Progenitor cell of endocrine pancreas (in vitro differentiated cells): ENCODE measurements around the gene ITPRIPL2. TPM values are rescaled to one million over a fixed set of nuclear protein-coding genes. Genes with fewer than 3 reads are reported as not detected.

Source experiments
- DNase-seq: peaks from one replicate; pipeline ENCODE4 v3.0.0; 2021; ENCODE audit warnings: low spot score; ENCODE audit not compliant: unreplicated experiment
- H3K27ac Mint-ChIP-seq: 2 replicates; pipeline ENCODE4 v1.8.0; 2021; ENCODE audit warnings: mild to moderate bottlenecking, moderate library complexity, mixed read lengths
- H3K27me3 Mint-ChIP-seq: 2 replicates; pipeline ENCODE4 v1.8.0; 2021; ENCODE audit warnings: mixed read lengths
- H3K36me3 Mint-ChIP-seq: 2 replicates; pipeline ENCODE4 v1.8.0; 2022; ENCODE audit warnings: mixed read lengths; ENCODE audit not compliant: insufficient read depth
- H3K4me1 Mint-ChIP-seq: 2 replicates; pipeline ENCODE4 v1.8.0; 2021; ENCODE audit warnings: low read depth, mixed read lengths
- H3K4me3 Mint-ChIP-seq: 2 replicates; pipeline ENCODE4 v1.8.0; 2021; ENCODE audit warnings: low read depth, mild to moderate bottlenecking, moderate library complexity, mixed read lengths
- H3K9me3 Mint-ChIP-seq: 2 replicates; pipeline ENCODE4 v1.8.0; 2021; ENCODE audit warnings: low read depth, mixed read lengths
- long read RNA-seq: library from polyadenylated mRNA; unstranded; transcript quantifications from one replicate; pipeline ENCODE4 v2.0.0, GENCODE V29; 2020
- total RNA-seq: library from RNA; stranded (reverse); gene quantifications from 2 replicates; pipeline ENCODE4 v1.2.1, GENCODE V29; 2021
- TF ChIP-seq, protein P1 (sequence below): fragments of 200-600 bp; sonication (generic); IDR thresholded peaks from one replicate; pipeline ENCODE4 v1.5.0; 2021; ENCODE audit warnings: antibody characterized with exemption, mild to moderate bottlenecking; ENCODE audit not compliant: unreplicated experiment

ITPRIPL2 gene
- 12.0 and 13.8 TPM in 2 replicates for total RNA-seq
- long read RNA-seq: 0 reads

DNA sequence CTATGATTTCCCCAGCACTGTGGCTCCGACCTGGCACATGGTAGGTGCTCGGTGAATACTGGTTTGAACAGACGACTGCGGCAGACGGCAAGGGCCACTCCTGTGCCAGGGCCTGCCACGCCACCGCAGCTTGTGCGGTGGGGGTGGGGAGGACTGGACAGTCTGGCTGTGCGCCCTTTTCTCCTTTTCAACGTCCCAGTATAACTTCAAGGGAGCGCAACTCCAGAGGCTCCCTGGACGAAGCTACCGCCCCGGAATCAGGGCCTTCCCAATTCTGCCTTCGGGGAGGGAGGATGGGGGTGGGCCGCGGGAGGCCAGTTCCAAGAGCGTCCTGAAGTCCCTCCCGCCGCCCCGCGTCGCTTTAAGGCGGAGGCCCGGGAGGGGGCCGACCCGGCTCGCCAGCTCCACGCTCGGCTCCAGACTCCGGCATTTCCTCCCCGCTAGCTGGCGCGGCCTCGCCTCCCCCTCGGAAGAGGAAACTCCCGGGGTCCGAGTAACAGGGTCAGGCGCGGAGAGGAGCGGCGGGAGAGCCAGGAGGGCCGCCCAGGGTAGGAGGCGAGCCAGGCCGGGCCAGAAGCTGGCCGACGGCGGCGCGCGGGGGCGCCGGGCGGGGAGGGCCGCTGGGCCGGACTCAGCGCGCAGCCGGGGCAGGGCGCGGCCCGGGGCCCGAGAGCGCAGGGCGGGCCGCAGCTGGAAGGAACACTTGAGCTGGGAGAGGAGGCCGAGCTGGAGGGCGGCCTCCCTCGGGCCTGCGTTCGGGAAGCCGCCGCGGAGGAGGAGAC is at the start of gene ITPRIPL2:
Gene ITPRIPL2 (plus strand): TSS at position 388 of the 782 bp plus-strand sequence. CDS start 498 bp downstream, outside the sequence.
- peaks cover 38% of the 10 kb centered on the region for H3K27me3 Mint-ChIP-seq
- no peak within 1 kb of the TSS for H3K27ac Mint-ChIP-seq
- TF ChIP-seq, protein P1, sequence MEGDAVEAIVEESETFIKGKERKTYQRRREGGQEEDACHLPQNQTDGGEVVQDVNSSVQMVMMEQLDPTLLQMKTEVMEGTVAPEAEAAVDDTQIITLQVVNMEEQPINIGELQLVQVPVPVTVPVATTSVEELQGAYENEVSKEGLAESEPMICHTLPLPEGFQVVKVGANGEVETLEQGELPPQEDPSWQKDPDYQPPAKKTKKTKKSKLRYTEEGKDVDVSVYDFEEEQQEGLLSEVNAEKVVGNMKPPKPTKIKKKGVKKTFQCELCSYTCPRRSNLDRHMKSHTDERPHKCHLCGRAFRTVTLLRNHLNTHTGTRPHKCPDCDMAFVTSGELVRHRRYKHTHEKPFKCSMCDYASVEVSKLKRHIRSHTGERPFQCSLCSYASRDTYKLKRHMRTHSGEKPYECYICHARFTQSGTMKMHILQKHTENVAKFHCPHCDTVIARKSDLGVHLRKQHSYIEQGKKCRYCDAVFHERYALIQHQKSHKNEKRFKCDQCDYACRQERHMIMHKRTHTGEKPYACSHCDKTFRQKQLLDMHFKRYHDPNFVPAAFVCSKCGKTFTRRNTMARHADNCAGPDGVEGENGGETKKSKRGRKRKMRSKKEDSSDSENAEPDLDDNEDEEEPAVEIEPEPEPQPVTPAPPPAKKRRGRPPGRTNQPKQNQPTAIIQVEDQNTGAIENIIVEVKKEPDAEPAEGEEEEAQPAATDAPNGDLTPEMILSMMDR: no peak
- H3K4me1 Mint-ChIP-seq: peaks cover 9% of the 10 kb centered on the region
- peak within 1 kb of the TSS; percentile 70 for H3K4me3 Mint-ChIP-seq
- H3K9me3 Mint-ChIP-seq: no peaks in the 10 kb centered on the region
- no peaks in the 10 kb centered on the region for H3K36me3 Mint-ChIP-seq
- peak; percentile 29 for DNase-seq

DNA sequence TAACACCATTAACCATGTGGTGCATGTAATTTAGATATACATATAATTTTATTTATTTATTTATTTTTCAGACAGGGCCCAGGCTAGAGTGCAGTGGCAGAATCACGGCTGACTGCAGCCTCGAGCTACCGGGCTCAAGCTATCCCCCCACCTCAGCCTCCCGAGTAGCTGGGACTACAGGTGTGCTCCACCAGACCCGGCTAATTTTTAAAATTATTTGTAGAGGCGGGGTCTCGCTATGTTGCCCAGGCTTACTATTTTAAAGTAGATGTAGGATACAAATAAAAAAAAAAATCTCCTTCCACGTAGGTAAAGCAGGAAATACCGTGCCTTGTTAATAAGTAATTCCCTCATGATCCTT is 46.8 kb upstream of the ITPRIPL2 start:
- Mint-ChIP-seq H3K36me3 (peaks cover 4% of the 10 kb centered on the region), H3K27me3 (no peaks in the 10 kb centered on the region), H3K9me3 (no peaks in the 10 kb centered on the region), H3K4me1 (peaks cover 2% of the 10 kb centered on the region), H3K4me3 (peak overlapping the region; percentile 92), H3K27ac (peak overlapping the region; percentile 98)
- TF ChIP-seq, protein P1: no peak
- no peak for DNase-seq

DNA sequence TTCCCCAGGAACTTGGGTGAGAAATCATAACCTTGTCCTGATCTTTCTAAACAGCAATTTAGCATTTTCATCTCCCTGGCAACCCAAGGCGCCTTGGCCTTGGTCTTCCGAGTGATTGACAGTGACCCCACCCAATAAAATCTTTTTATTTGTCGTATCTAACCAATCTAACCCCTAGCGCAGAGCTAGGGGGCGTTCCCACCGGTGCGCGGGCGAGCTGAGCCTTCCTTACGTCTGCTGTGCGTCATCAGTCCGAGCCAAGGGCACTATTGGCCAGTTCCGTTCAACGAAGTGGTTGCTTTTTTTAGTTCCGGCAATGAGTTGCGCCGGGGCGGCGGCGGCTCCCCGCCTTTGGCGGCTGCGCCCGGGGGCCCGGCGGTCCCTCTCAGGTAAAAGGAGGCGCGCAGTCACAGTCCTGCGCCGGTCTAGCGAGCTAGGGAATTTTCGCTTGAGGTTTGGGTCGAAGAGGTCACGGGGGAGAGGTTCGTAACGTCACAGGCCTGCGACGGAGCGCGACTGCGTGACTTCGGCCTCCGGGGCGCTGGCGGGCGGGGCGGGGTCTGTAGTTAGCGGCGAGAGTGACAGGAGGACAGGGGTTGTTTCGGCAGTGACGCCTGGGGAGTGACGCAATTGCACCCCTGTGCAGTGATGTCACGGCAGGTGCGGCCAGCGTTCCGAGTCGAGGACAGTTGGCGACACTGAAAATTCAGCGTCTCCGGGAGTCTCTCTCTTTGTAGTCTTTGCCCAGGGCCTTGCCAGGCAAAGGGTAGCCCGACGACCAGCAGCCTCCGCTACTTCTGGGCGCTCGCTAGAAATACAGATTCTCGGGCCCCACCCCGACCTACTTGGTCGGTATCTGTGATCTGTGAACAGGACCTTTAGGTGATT is 46.2 kb upstream of the ITPRIPL2 start, which contains the start of gene COQ7:
Gene COQ7 (plus strand): TSS at position 266 of the 888 bp plus-strand sequence. CDS start 51 bp downstream, at position 317.
- Mint-ChIP-seq H3K36me3 (peaks cover 8% of the 10 kb centered on the region), H3K27ac (peak within 1 kb of the TSS; percentile 98), H3K4me3 (peak within 1 kb of the TSS; percentile 92), H3K9me3 (no peaks in the 10 kb centered on the region), H3K4me1 (peaks cover 2% of the 10 kb centered on the region), H3K27me3 (no peaks in the 10 kb centered on the region)
- peak; percentile 95 for DNase-seq
- TF ChIP-seq, protein P1: no peak

DNA sequence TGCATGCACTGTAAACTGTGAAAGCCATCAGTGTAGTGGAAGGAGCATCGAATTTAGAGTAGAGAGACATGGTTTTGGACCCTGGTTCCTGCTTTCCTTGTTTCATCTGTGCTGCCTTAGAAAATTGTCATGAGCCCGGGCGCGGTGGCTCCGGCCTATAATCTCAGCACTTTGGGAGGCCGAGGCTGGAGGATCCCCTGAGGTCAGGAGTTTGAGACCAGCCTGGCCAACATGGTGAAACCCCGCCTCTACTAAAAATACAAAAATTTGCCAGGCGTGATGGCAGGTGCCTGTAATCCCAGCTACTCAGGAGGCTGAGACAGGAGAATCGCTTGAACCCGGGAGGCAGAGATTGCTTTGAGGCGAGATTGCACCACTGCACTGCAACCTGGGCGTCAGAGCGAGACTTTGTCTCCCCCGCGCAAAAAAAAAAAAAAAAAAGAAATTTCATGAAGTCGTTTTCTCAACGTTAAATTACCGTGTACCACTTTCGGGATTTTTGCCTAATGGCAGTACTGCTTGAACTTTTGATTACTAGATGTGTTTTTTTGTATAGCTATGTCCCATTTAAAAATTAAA is 45.4 kb upstream of the ITPRIPL2 start:
- Mint-ChIP-seq H3K36me3 (peaks cover 8% of the 10 kb centered on the region), H3K4me1 (peaks cover 2% of the 10 kb centered on the region), H3K4me3 (peak overlapping the region; percentile 92), H3K9me3 (no peaks in the 10 kb centered on the region), H3K27ac (peak overlapping the region; percentile 98), H3K27me3 (no peaks in the 10 kb centered on the region)
- DNase-seq: no peak
- TF ChIP-seq, protein P1: no peak
